Measurements from ENCODE around the gene TMEM245. TPM values are rescaled to one million over a fixed set of nuclear protein-coding genes. Genes with fewer than 3 reads are reported as not detected.
A peak's percentile ranks its signal among the peaks of the same experiment; 100 is the strongest.

The TMEM245 gene
- total RNA-seq, 4 donors from 2014 or later, result 45.7 to 121 (median 71.4) TPM

- Histone ChIP-seq H3K4me1 (peaks cover 0 to 9% of the 10 kb centered on the region in 2 donors), H3K36me3 (no peaks in the 10 kb centered on the region), H3K27ac (peak overlapping the region; percentile 9 to 53 (median 43)), H3K9me3 (no peaks in the 10 kb centered on the region), H3K4me3 (no peak overlapping the region), H3K27me3 (no peaks in the 10 kb centered on the region)
- intact Hi-C loops (cut with DNase I; ENCODE audit: low total_unique reads), result no loop called here
- DNase-seq (no peak), ATAC-seq (no peak)
- in situ Hi-C loops (cut with MboI; ENCODE audit: low sequenced_read_pairs in 4 of 4), result no loop called here
- TF ChIP-seq CTCF (IDR thresholded peaks at IDR 0.05 in 4 of 5, conservative IDR thresholded peaks at IDR 0.05 in 1 of 5), result no peak
- no peak for TF ChIP-seq POLR2A (IDR thresholded peaks at IDR 0.05)
Observed at GRCh38 chr9:108996643-108997042, 123.1 kb downstream of the TMEM245 start.

GRCh38 chr9:108994695-108995094 lies 125.1 kb downstream of the TMEM245 start:
- Histone ChIP-seq H3K36me3 (peaks cover 0 to 7% of the 10 kb centered on the region in 2 donors), H3K4me1 (peaks cover 0 to 11% of the 10 kb centered on the region in 2 donors), H3K9me3 (no peaks in the 10 kb centered on the region), H3K4me3 (no peak overlapping the region), H3K27me3 (no peaks in the 10 kb centered on the region), H3K27ac (peak overlapping the region; percentile 39 to 55 (median 49))
- in situ Hi-C loops (cut with MboI; ENCODE audit: low sequenced_read_pairs in 4 of 4), result no loop called here
- intact Hi-C loops (cut with DNase I; ENCODE audit: low total_unique reads), result no loop called here
- DNase-seq (no peak), ATAC-seq (peak; percentile 23 to 56)
- TF ChIP-seq POLR2A (IDR thresholded peaks at IDR 0.05) (no peak), CTCF (IDR thresholded peaks at IDR 0.05 in 4 of 5, conservative IDR thresholded peaks at IDR 0.05 in 1 of 5) (no peak)

- ATAC-seq, result no peak
Observed at GRCh38 chr9:108991479-108991878, 128.3 kb downstream of the TMEM245 start.

GRCh38 chr9:108983885-108984284 lies 135.9 kb downstream of the TMEM245 start:
- Histone ChIP-seq H3K36me3 (peaks cover 0 to 9% of the 10 kb centered on the region in 2 donors), H3K9me3 (no peaks in the 10 kb centered on the region), H3K27ac (no peak overlapping the region), H3K4me1 (no peaks in the 10 kb centered on the region), H3K27me3 (no peaks in the 10 kb centered on the region), H3K4me3 (no peak overlapping the region)
- TF ChIP-seq POLR2A (IDR thresholded peaks at IDR 0.05) (no peak), CTCF (IDR thresholded peaks at IDR 0.05 in 4 of 5, conservative IDR thresholded peaks at IDR 0.05 in 1 of 5) (no peak)
- DNase-seq, result no peak
- ATAC-seq, result no peak
- in situ Hi-C loops (cut with MboI; ENCODE audit: low sequenced_read_pairs in 4 of 4), result no loop called here
- intact Hi-C loops (cut with DNase I; ENCODE audit: low total_unique reads), result no loop called here

More at GRCh38 chr9:108991479-108991878, 128.3 kb downstream of the TMEM245 start:
- Histone ChIP-seq H3K27ac (peak overlapping the region in 1 of 4 donors; percentile 32), H3K9me3 (no peaks in the 10 kb centered on the region), H3K4me1 (peaks cover 0 to 11% of the 10 kb centered on the region in 2 donors), H3K4me3 (no peak overlapping the region), H3K27me3 (no peaks in the 10 kb centered on the region), H3K36me3 (peaks cover 0 to 8% of the 10 kb centered on the region in 2 donors)
- in situ Hi-C loops (cut with MboI; ENCODE audit: low sequenced_read_pairs in 4 of 4) (no loop called here), intact Hi-C loops (cut with DNase I; ENCODE audit: low total_unique reads) (no loop called here)
- DNase-seq, result no peak
- TF ChIP-seq CTCF (IDR thresholded peaks at IDR 0.05 in 4 of 5, conservative IDR thresholded peaks at IDR 0.05 in 1 of 5), result no peak
- TF ChIP-seq POLR2A (IDR thresholded peaks at IDR 0.05), result no peak

- Histone ChIP-seq H3K4me1 (no peaks in the 10 kb centered on the region), H3K4me3 (no peak overlapping the region), H3K9me3 (no peaks in the 10 kb centered on the region), H3K36me3 (peaks cover 2 to 18% of the 10 kb centered on the region in 2 donors), H3K27ac (no peak overlapping the region), H3K27me3 (no peaks in the 10 kb centered on the region)
- TF ChIP-seq CTCF (IDR thresholded peaks at IDR 0.05 in 4 of 5, conservative IDR thresholded peaks at IDR 0.05 in 1 of 5) (no peak), POLR2A (IDR thresholded peaks at IDR 0.05) (no peak)
- intact Hi-C loops (cut with DNase I; ENCODE audit: low total_unique reads) (no loop called here), in situ Hi-C loops (cut with MboI; ENCODE audit: low sequenced_read_pairs in 4 of 4) (no loop called here)
- ATAC-seq (peak in 1 of 2 donors; percentile 46), DNase-seq (no peak)
Observed at GRCh38 chr9:108980893-108981292, 138.9 kb downstream of the TMEM245 start.

All from gastrocnemius medialis (tissue), 4 donors.